ENCODE data around the gene MLPH.

DNA sequence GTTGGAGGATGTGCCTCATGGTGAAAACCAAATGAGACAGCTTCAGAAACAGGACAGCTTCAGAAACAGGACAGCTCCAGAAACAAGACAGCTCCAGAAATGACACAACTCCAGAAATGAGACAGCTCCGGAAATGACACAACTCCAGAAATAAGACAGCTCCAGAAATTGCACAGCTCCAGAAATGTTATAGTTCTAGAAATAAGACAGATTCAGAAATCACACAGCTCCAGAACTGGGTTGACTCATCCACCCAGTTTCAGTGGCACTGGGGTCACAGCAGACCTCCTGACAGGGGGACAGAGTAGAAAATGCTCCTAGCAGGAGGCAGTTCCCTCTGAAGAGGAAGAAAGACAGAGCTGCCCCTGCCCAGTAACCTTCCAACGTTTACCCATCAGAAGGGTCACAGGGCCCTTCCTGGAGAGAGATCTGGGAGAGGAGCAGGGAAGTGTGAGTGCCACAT lies 46.2 kb upstream of the MLPH start:
- no peak for TF ChIP-seq TAF1 (IDR thresholded peaks at IDR 0.05; ENCODE audit: low read depth, low read length)
- TF ChIP-seq POLR2AphosphoS5 (IDR thresholded peaks at IDR 0.05; ENCODE audit: low read depth, low read length) = no peak
- no peak for TF ChIP-seq POU2F2 (IDR thresholded peaks at IDR 0.05; ENCODE audit: low read depth, low read length)
